Peyer's patch (tissue), 4 donors: ENCODE data around the gene SNAPC4.

Experiments
- POLR2A ChIP-seq, 2 donors: fragments of 450-650 bp; IDR thresholded peaks; one replicate each; pipeline ENCODE4 v1.5.1; 2017; ENCODE audit warnings: antibody characterized with exemption in 2 of 2, mild to moderate bottlenecking in 2 of 2, moderate library complexity in 2 of 2
- TF ChIP-seq, protein P1 (sequence below), 6 experiments: fragments of 450-650 bp in 4 of 6; fragments of 200-600 bp in 2 of 6; sonication (generic) in 1 of 6; IDR thresholded peaks; one replicate each; pipeline ENCODE4 v1.5.1; 2017 to 2019; ENCODE audit warnings: antibody characterized with exemption in 6 of 6, mild to moderate bottlenecking in 3 of 6, moderate library complexity in 1 of 6

DNA sequence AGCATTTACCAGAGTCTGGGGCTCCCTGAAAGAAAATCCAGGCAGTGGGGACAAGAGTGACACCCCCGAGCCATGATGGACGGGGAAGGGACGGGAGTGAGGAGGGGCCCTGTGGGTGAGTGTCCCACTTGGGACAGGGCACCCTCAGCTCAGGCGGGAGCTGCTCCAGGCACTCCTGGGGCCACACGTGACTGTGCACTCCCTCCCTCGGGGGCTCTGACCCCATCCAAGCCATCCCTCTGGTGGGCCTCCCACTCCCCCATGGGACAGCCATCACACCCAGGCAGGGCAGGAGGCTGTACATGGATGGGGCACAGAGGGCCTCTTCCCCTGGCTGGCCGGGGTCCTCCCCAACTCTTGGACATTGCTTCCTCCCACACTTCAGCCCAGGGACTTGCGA, 23.5 kb downstream of the SNAPC4 start:
- TF ChIP-seq, protein P1, sequence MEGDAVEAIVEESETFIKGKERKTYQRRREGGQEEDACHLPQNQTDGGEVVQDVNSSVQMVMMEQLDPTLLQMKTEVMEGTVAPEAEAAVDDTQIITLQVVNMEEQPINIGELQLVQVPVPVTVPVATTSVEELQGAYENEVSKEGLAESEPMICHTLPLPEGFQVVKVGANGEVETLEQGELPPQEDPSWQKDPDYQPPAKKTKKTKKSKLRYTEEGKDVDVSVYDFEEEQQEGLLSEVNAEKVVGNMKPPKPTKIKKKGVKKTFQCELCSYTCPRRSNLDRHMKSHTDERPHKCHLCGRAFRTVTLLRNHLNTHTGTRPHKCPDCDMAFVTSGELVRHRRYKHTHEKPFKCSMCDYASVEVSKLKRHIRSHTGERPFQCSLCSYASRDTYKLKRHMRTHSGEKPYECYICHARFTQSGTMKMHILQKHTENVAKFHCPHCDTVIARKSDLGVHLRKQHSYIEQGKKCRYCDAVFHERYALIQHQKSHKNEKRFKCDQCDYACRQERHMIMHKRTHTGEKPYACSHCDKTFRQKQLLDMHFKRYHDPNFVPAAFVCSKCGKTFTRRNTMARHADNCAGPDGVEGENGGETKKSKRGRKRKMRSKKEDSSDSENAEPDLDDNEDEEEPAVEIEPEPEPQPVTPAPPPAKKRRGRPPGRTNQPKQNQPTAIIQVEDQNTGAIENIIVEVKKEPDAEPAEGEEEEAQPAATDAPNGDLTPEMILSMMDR (IDR thresholded peaks at IDR 0.05), result no peak
- no peak for TF ChIP-seq POLR2A (IDR thresholded peaks at IDR 0.05)
